BE2C (cell line): ENCODE data around the gene FOXK2.

ENCODE experiments used
- DNase-seq: peaks from one replicate; pipeline ENCODE4 v3.0.0-alpha.2; 2020
- H3K27me3 ChIP-seq: fragments of 250-450 bp; sonication (Bioruptor Pico); 2 replicates; pipeline ENCODE4 v1.5.1; 2020; ENCODE audit warnings: mild to moderate bottlenecking
- H3K36me3 ChIP-seq: fragments of 250-450 bp; sonication (Bioruptor Pico); 2 replicates; pipeline ENCODE4 v1.5.1; 2020; ENCODE audit warnings: mild to moderate bottlenecking
- H3K4me1 ChIP-seq: fragments of 250-450 bp; sonication (Bioruptor Pico); 2 replicates; pipeline ENCODE4 v1.5.1; 2020
- H3K4me3 ChIP-seq: 2 replicates; pipeline ENCODE4 v1.5.1; 2011; ENCODE audit warnings: low read depth, low read length
- H3K9me3 ChIP-seq: fragments of 250-450 bp; sonication (Bioruptor Pico); 2 replicates; pipeline ENCODE4 v1.5.1; 2020
- CTCF ChIP-seq: IDR thresholded peaks from 2 replicates; pipeline ENCODE4 v1.5.1; 2012; ENCODE audit warnings: mild to moderate bottlenecking, low read depth, low read length

The FOXK2 gene

GRCh38 chr17:82494236-82495055, 25.1 kb upstream of the FOXK2 start:
- TF ChIP-seq CTCF, result peak; percentile 93
- Histone ChIP-seq H3K4me3 (no peak overlapping the region), H3K27me3 (no peaks in the 10 kb centered on the region), H3K36me3 (no peaks in the 10 kb centered on the region), H3K4me1 (peaks cover 7% of the 10 kb centered on the region), H3K9me3 (no peaks in the 10 kb centered on the region)
- peak; percentile 90 for DNase-seq

DNA sequence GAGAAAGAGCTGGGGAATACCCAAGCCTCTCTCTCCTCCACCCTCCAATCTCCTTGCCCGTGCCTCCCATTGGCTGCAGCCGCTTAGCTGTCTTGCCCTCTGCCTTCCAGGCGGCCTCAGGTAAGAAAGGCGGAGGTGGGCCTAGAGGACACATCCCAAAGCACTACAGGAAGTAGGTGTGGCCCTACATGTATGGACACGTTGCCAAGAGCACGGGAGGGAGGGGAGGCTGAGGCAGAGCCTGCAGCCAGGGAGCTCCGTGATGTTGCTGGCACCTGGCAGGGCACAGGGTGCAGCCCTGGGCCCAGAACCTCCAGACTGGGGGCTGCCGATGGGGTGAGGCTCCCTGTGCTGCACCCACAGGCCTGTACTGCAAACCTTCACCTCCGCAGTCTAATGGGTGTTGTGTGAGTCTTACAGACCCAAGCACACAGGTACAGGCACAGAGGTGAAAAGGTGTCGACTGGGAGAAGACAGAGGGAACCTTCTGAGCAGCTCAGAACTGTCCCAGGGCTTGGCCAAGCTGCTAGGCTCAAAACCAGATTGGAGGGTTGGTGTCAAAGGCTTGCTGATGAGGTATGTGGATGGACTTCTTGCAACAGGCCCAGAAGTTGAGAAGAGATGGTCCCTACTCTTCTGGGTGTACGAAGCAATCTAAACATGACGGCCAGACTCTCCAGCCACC, 23.5 kb upstream of the FOXK2 start:
- no peak overlapping the region for H3K4me3 ChIP-seq
- no peak for DNase-seq
- H3K27me3 ChIP-seq, result no peaks in the 10 kb centered on the region
- no peaks in the 10 kb centered on the region for H3K9me3 ChIP-seq
- TF ChIP-seq CTCF, result no peak
- H3K4me1 ChIP-seq, result peaks cover 7% of the 10 kb centered on the region
- H3K36me3 ChIP-seq, result no peaks in the 10 kb centered on the region

GRCh38 chr17:82496529-82497434, 22.8 kb upstream of the FOXK2 start:
- peaks cover 7% of the 10 kb centered on the region for H3K4me1 ChIP-seq
- peak; percentile 99 for DNase-seq

GRCh38 chr17:82497483-82498405, 21.8 kb upstream of the FOXK2 start:
- no peak for DNase-seq
- Histone ChIP-seq H3K27me3 (no peaks in the 10 kb centered on the region), H3K36me3 (no peaks in the 10 kb centered on the region), H3K9me3 (no peaks in the 10 kb centered on the region), H3K4me3 (peak overlapping the region; percentile 44), H3K4me1 (peaks cover 7% of the 10 kb centered on the region)
- no peak for TF ChIP-seq CTCF

More at GRCh38 chr17:82496529-82497434, 22.8 kb upstream of the FOXK2 start:
- Histone ChIP-seq H3K9me3 (no peaks in the 10 kb centered on the region), H3K27me3 (no peaks in the 10 kb centered on the region), H3K4me3 (peak overlapping the region; percentile 70), H3K36me3 (no peaks in the 10 kb centered on the region)
- TF ChIP-seq CTCF, result no peak

DNA sequence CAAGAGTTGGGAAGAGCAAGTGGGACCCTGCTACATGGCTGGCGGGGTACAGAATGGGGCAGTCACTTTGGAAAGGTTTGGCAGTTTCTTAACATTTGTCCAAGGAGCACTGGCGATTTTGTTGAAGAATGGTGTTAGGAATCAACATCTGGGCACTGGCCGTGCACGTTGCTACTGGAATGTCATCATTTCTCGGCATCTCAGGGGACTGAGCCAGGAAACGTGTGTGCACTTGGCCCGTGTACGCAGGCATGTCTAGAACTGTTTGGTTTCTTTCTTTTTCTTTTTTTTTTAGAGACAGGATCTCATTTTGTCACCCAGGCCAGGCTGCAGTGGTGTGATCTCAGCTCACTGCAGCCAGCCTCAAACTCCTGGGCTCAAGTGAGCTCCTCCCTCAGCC, 17.3 kb upstream of the FOXK2 start:
- Histone ChIP-seq H3K4me1 (0 out of 2 replicates have a peak, but pooled peaks cover 3% of the 10 kb centered on the region), H3K36me3 (no peaks in the 10 kb centered on the region), H3K4me3 (no peak overlapping the region), H3K9me3 (no peaks in the 10 kb centered on the region), H3K27me3 (no peaks in the 10 kb centered on the region)
- DNase-seq, result no peak
- no peak for TF ChIP-seq CTCF
